GM12878 (cell line): ENCODE measurements around the gene TRAF3IP1. TPM values are rescaled to one million over a fixed set of nuclear protein-coding genes. Genes with fewer than 3 reads are reported as not detected.

Experiments used
- ATF7 ChIP-seq: fragments of 450-650 bp; IDR thresholded peaks from 2 replicates; pipeline ENCODE4 v1.6.1; 2016; ENCODE audit warnings: low read depth, mild to moderate bottlenecking
- BACH1 ChIP-seq: fragments of 450-650 bp; IDR thresholded peaks from 2 replicates; pipeline ENCODE4 v1.6.1; 2017; ENCODE audit warnings: mild to moderate bottlenecking, borderline replicate concordance
- CBX5 ChIP-seq: sonication (generic); IDR thresholded peaks from 2 replicates; pipeline ENCODE4 v1.6.1; 2016; ENCODE audit warnings: low read depth, moderate library complexity, mild to moderate bottlenecking, inconsistent platforms
- GATAD2B ChIP-seq: fragments of 450-650 bp; conservative IDR thresholded peaks from 2 replicates; pipeline ENCODE4 v1.6.1; 2017; ENCODE audit warnings: low read depth, mild to moderate bottlenecking, moderate library complexity
- IKZF2 ChIP-seq, 2 experiments: fragments of 450-650 bp; IDR thresholded peaks; 2 replicates each; pipeline ENCODE4 v1.6.1; 2017; ENCODE audit warnings: mild to moderate bottlenecking in 2 of 2, moderate library complexity in 2 of 2
- KDM1A ChIP-seq: fragments of 200-600 bp; sonication (generic); IDR thresholded peaks from 2 replicates; pipeline ENCODE4 v1.6.1; 2016; ENCODE audit warnings: borderline replicate concordance
- NFXL1 ChIP-seq: fragments of 450-650 bp; IDR thresholded peaks from 2 replicates; pipeline ENCODE4 v1.6.1; 2017; ENCODE audit warnings: antibody characterized with exemption, mild to moderate bottlenecking, borderline replicate concordance
- NFYA ChIP-seq: IDR thresholded peaks from 2 replicates; pipeline ENCODE4 v1.6.1; 2011; ENCODE audit warnings: low read depth, mild to moderate bottlenecking, low read length, improper control_type of control experiment, borderline replicate concordance
- NR2C1 ChIP-seq: fragments of 450-650 bp; IDR thresholded peaks from 2 replicates; pipeline ENCODE4 v1.6.1; 2017; ENCODE audit warnings: antibody characterized with exemption, mild to moderate bottlenecking, moderate library complexity
- NRF1 ChIP-seq: conservative IDR thresholded peaks from 2 replicates; pipeline ENCODE4 v1.6.1; 2011; ENCODE audit warnings: mild to moderate bottlenecking, low read depth, low read length, improper control_type of control experiment
- RB1 ChIP-seq: fragments of 450-650 bp; formaldehyde crosslinking; IDR thresholded peaks from 2 replicates; pipeline ENCODE4 v1.6.1; 2017; ENCODE audit warnings: mild to moderate bottlenecking, borderline replicate concordance
- RCOR1 ChIP-seq: conservative IDR thresholded peaks from 2 replicates; pipeline ENCODE4 v1.6.1; 2012; ENCODE audit warnings: low read depth, low read length, improper control_type of control experiment
- SIX5 ChIP-seq: IDR thresholded peaks from 2 replicates; pipeline ENCODE4 v1.6.1; 2011; ENCODE audit warnings: mild to moderate bottlenecking, low read depth, low read length, moderate library complexity; ENCODE audit not compliant: severe bottlenecking
- SMAD1 ChIP-seq: fragments of 450-650 bp; IDR thresholded peaks from 2 replicates; pipeline ENCODE4 v1.6.1; 2018; ENCODE audit warnings: mild to moderate bottlenecking, low read depth; ENCODE audit not compliant: partially characterized antibody
- SMAD5 ChIP-seq: IDR thresholded peaks from 2 replicates; pipeline ENCODE4 v1.6.1; 2016; ENCODE audit warnings: antibody characterized with exemption, low read depth
- SRF ChIP-seq, 2 experiments: IDR thresholded peaks; 2 replicates each; pipeline ENCODE4 v1.6.1; 2011; ENCODE audit warnings: low read depth in 2 of 2, low read length in 2 of 2, mild to moderate bottlenecking in 1 of 2, moderate library complexity in 1 of 2
- ZNF622 ChIP-seq: fragments of 450-650 bp; IDR thresholded peaks from 2 replicates; pipeline ENCODE4 v1.6.1; 2017; ENCODE audit warnings: mild to moderate bottlenecking, inconsistent platforms
- ZSCAN29 ChIP-seq: fragments of 450-650 bp; IDR thresholded peaks from 2 replicates; pipeline ENCODE4 v1.6.1; 2017; ENCODE audit warnings: mild to moderate bottlenecking, moderate library complexity
- polyA plus RNA-seq, 11 experiments: library from polyadenylated mRNA; depleted of rRNA in 4 of 11; unstranded in 6 of 11; stranded (reverse) in 5 of 11; fragments of >200 nt; fragmentation: Nextera tagmentation in 4 of 11; fragmentation: Illumina TruSeq in 1 of 11; extraction: Ambion mirVana in 4 of 11; extraction: Trizol in 1 of 11; gene quantifications; 1 replicate in 1 of 11; 2 replicates in 10 of 11; pipeline versions ENCODE4 v1.2.1 to v1.2.3, GENCODE V29; 2011 to 2016; ENCODE audit warnings: inconsistent platforms in 2 of 11, missing spikeins in 2 of 11, low read depth in 1 of 11
- total RNA-seq, 4 experiments: library from RNA; depleted of rRNA in 3 of 4; stranded (reverse); fragments of >200 nt in 3 of 4; fragmentation: Illumina TruSeq in 1 of 4; extraction: Trizol in 1 of 4; gene quantifications; 2 replicates each; pipeline versions ENCODE4 v1.2.1 to v1.2.3, GENCODE V29; 2013 to 2021
- TF ChIP-seq, protein P1 (sequence below): IDR thresholded peaks from 2 replicates; pipeline ENCODE4 v1.6.1; 2011; ENCODE audit warnings: borderline replicate concordance, low read depth, mild to moderate bottlenecking, moderate library complexity, low read length; ENCODE audit not compliant: insufficient read depth, poor library complexity, severe bottlenecking
- TF ChIP-seq, protein P2 (sequence below): fragments of 450-650 bp; IDR thresholded peaks from 2 replicates; pipeline ENCODE4 v1.6.1; 2017; ENCODE audit warnings: antibody characterized with exemption, mild to moderate bottlenecking, moderate library complexity
- TF ChIP-seq, protein P3 (sequence below): fragments of 450-650 bp; IDR thresholded peaks from 2 replicates; pipeline ENCODE4 v1.6.1; 2018; ENCODE audit warnings: mild to moderate bottlenecking, low read depth, moderate library complexity; ENCODE audit not compliant: partially characterized antibody
- TF ChIP-seq, protein P4 (sequence below): fragments of 150-350 bp; IDR thresholded peaks from 2 replicates; pipeline ENCODE4 v1.6.1; 2014; ENCODE audit warnings: mild to moderate bottlenecking, low read depth, low read length

Gene TRAF3IP1
- total and polyA plus RNA-seq, 10 of the 15 experiments (the other 5 are each of a cell fraction or from before 2014, with no cell fraction given), result 1.6 to 7.5 (median 3.6) TPM

DNA sequence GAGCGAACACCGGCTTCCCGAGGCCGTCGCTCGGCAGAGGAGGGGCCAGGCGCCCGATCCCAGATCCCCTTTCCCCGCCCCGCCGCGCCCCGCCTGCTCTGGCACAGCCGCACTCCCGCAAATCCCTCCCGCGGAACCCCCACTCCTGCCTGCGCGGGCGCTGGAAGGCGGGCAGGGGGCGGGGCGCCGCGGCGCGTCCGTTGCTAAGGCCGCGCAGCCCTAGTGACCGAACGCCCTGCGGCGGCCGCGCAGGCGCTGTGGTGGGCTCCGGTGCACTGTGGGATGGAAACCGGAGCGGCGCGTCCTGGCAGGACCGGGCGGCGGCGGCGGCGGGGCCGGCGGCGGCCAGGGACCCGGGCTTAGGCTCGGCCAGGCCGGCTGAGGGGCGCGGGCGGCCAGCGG is at the start of gene TRAF3IP1 (continued):
- TF ChIP-seq, protein P1, sequence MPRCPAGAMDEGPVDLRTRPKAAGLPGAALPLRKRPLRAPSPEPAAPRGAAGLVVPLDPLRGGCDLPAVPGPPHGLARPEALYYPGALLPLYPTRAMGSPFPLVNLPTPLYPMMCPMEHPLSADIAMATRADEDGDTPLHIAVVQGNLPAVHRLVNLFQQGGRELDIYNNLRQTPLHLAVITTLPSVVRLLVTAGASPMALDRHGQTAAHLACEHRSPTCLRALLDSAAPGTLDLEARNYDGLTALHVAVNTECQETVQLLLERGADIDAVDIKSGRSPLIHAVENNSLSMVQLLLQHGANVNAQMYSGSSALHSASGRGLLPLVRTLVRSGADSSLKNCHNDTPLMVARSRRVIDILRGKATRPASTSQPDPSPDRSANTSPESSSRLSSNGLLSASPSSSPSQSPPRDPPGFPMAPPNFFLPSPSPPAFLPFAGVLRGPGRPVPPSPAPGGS, result no peak
- TF ChIP-seq SMAD1, result no peak
- TF ChIP-seq SIX5, result no peak
- TF ChIP-seq BACH1, result 0 out of 2 replicates have a peak, but pooled peaks have one; percentile 21
- TF ChIP-seq NRF1, result peak; percentile 76
- TF ChIP-seq CBX5, result no peak
- no peak for TF ChIP-seq NFXL1
- no peak for TF ChIP-seq NFYA
- TF ChIP-seq KDM1A, result no peak
- no peak for TF ChIP-seq RCOR1
- no peak for TF ChIP-seq ZSCAN29
- no peak for TF ChIP-seq SRF (IDR thresholded peaks at IDR 0.05; ENCODE audit: low read depth in 2 of 2, low read length in 2 of 2)
- TF ChIP-seq GATAD2B, result no peak
- TF ChIP-seq RB1, result peak; percentile 72; the same call in 1 of the 2 replicates
- TF ChIP-seq NR2C1, result no peak
- TF ChIP-seq, protein P2, sequence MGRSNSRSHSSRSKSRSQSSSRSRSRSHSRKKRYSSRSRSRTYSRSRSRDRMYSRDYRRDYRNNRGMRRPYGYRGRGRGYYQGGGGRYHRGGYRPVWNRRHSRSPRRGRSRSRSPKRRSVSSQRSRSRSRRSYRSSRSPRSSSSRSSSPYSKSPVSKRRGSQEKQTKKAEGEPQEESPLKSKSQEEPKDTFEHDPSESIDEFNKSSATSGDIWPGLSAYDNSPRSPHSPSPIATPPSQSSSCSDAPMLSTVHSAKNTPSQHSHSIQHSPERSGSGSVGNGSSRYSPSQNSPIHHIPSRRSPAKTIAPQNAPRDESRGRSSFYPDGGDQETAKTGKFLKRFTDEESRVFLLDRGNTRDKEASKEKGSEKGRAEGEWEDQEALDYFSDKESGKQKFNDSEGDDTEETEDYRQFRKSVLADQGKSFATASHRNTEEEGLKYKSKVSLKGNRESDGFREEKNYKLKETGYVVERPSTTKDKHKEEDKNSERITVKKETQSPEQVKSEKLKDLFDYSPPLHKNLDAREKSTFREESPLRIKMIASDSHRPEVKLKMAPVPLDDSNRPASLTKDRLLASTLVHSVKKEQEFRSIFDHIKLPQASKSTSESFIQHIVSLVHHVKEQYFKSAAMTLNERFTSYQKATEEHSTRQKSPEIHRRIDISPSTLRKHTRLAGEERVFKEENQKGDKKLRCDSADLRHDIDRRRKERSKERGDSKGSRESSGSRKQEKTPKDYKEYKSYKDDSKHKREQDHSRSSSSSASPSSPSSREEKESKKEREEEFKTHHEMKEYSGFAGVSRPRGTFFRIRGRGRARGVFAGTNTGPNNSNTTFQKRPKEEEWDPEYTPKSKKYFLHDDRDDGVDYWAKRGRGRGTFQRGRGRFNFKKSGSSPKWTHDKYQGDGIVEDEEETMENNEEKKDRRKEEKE, result no peak
- TF ChIP-seq IKZF2 (IDR thresholded peaks at IDR 0.05), result no peak
- TF ChIP-seq ATF7, result no peak
- TF ChIP-seq, protein P3, sequence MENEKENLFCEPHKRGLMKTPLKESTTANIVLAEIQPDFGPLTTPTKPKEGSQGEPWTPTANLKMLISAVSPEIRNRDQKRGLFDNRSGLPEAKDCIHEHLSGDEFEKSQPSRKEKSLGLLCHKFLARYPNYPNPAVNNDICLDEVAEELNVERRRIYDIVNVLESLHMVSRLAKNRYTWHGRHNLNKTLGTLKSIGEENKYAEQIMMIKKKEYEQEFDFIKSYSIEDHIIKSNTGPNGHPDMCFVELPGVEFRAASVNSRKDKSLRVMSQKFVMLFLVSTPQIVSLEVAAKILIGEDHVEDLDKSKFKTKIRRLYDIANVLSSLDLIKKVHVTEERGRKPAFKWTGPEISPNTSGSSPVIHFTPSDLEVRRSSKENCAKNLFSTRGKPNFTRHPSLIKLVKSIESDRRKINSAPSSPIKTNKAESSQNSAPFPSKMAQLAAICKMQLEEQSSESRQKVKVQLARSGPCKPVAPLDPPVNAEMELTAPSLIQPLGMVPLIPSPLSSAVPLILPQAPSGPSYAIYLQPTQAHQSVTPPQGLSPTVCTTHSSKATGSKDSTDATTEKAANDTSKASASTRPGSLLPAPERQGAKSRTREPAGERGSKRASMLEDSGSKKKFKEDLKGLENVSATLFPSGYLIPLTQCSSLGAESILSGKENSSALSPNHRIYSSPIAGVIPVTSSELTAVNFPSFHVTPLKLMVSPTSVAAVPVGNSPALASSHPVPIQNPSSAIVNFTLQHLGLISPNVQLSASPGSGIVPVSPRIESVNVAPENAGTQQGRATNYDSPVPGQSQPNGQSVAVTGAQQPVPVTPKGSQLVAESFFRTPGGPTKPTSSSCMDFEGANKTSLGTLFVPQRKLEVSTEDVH, result no peak
- TF ChIP-seq, protein P4, sequence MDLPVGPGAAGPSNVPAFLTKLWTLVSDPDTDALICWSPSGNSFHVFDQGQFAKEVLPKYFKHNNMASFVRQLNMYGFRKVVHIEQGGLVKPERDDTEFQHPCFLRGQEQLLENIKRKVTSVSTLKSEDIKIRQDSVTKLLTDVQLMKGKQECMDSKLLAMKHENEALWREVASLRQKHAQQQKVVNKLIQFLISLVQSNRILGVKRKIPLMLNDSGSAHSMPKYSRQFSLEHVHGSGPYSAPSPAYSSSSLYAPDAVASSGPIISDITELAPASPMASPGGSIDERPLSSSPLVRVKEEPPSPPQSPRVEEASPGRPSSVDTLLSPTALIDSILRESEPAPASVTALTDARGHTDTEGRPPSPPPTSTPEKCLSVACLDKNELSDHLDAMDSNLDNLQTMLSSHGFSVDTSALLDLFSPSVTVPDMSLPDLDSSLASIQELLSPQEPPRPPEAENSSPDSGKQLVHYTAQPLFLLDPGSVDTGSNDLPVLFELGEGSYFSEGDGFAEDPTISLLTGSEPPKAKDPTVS, result no peak
- no peak for TF ChIP-seq ZNF622
- TF ChIP-seq SMAD5, result no peak
